HG03378 (cell line): ENCODE data around the gene MYL5.
"Not testable (repeated sequence)": the region's sequence is repeated elsewhere in the genome, so short reads cannot be mapped to it uniquely, and the experiment has no call there.

Experiments used
- ATAC-seq: cut with Tn5 transposase; IDR thresholded peaks from one replicate; pipeline ENCODE4 v1.9.1; 2021; ENCODE audit warnings: mild to moderate bottlenecking, moderate library complexity; ENCODE audit not compliant: unreplicated experiment

The MYL5 gene

DNA sequence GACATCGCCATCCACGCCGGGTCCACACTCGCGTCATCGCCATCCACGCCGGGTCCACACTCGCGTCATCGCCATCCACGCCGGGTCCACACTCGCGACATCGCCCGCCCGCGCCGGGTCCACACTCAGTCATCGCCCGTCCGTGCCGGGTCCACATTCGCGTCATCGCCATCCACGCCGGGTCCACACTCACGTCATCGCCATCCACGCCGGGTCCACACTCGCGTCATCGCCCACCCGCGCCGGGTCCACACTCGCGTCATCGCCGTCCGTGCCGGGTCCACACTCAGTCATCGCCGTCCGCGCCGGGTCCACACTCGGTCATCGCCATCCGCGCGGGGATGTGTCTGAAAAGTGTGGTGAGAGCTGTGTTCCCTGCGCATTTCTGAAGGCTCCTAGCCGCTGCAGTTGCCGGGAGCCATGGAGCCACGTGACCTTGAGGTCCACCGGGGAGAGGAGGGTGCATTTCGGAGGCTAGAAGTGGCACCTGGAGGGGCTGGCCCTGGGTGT is 48.6 kb downstream of the MYL5 start:
- ATAC-seq: no peak

DNA sequence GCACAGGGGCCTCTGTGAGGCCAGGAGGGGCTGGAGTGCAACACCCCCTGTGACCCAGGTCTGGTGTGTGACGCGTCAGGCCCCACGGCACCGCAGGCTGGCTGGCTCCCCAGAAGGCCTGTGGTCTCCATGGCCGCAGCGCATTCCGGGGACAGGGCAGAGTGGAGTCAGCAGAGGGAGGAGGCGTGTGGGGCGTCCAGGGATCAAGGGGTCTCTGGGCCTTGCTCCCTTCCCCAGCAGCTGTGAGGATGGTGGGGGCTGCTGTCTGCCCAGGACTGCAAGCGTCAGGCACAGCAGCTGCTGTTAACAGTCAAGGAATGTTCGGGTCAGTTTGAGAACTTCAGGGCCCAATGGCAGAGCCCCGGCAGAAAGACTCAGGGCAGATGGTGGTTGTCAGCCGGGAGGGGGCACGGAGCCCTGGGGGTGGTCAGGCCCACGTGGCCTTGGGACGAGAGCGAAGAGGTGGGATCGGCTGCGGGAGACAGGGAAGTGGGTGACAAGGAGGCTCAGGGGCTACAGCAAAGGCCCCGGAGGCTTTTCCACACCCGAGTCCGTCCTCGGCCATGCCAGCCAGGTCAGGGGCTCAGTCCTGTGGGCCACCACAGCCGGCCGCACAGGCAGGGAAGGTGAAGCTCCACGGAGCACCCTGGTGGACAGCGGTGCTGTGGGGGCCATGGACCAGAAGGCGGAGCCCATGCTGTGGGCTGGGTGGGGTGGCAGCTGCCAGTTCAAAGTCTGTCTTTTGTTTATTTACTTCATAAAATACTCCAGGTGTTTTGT is 49.6 kb downstream of the MYL5 start:
- no peak for ATAC-seq

DNA sequence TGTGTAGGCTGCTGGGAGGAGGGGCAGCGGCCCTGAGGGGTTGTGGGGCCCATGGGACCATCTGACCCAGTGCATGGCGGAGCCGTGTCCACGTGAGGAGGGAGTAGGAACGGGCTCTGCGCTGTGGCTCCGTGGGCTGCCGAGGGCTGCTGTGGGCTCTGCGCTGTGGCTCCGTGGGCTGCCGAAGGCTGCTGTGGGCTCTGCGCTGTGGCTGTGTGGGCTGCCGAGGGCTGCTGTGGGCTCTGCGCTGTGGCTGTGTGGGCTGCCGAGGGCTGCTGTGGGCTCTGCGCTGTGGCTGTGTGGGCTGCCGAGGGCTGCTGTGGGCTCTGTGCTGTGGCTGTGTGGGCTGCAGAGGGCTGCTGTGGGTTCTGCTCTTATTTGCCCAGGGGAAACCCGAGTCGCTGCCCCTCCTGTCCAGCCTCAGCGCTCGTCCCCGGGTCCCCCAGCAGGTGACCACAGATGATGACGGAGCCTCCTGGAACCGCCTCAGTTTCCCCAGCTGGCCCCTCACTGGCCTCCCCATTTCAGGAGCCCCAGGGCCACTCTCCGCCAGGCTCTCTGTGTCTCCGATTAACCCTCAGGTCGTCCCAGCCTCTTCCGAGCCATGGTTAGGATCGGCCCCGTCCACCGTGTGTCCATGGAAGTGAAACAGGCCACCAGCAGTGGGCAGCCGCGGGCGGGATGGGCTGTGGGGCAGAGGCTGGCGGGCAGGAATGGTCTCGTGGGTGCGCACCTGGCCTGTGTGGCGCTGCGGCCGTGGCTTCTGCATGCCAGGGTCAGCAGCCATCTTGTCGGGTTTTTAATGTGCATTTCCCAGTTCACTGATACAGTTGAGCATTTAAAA is 51.3 kb downstream of the MYL5 start:
- ATAC-seq: no peak

DNA sequence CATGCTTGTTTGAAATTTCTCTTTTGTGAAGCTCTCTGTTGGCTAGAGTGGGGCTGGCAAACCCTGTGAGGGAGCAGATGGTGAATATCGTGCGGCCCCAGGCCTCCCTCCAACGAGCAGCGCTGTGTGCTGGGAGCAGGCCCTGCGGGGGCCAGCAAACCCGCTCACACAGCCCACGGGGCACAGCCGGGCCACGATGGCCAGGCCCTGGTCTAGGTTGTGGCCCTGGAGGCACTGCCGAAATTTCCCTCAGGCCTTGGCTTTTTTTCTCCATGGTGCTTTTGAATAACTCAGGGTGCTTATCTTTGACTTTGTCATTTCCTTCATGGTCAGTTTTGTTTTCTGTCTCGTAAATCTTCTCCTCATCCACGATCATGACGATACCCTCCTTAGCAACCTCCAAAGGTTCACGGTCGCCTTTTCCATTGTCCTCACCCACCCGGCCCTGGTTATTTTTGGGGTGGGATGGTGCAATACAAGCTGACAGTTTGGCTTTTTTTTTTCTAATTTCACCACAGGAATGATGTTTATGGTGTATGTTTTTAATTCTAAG is 52.0 kb downstream of the MYL5 start:
- no peak for ATAC-seq

DNA sequence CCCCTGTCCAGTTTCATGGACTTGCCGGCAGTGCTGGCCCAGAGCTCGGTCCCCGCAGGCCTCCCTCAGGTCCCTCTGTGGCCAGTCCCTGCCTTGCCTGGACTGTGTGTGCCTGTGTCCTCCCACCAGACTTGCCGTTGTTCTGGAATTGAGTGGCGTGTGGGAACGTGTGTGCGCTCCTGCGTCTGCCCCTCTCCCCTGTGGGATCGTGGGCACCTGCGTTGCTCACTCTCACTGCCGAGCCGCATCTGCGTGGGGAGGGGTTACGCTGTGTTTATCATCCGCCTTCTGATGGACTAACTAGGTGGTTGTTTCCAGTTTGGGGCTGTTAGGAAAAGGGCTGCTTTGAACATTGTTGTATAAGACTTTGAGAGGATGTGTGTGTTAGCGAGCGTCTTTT is 52.5 kb downstream of the MYL5 start:
- ATAC-seq: no peak

DNA sequence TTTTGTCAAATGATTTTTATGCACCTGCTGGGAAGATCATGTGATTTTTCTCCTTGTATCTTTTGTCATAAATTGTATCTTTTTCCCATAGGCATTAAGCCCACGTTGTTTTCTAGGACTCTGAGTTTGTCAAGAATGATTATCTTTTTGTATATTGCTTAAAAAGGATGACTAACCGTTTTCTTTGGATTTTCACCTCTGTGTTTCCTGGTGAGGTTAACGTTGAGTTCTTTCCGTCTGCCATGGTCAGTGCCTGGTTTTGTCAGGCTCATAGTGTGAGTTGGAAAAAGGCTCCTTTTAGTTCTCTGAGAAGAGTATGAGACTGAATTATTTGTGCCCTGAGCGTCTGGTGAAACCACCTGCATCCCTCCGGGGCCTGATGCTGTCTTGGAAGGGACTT is 53.2 kb downstream of the MYL5 start:
- no peak for ATAC-seq

DNA sequence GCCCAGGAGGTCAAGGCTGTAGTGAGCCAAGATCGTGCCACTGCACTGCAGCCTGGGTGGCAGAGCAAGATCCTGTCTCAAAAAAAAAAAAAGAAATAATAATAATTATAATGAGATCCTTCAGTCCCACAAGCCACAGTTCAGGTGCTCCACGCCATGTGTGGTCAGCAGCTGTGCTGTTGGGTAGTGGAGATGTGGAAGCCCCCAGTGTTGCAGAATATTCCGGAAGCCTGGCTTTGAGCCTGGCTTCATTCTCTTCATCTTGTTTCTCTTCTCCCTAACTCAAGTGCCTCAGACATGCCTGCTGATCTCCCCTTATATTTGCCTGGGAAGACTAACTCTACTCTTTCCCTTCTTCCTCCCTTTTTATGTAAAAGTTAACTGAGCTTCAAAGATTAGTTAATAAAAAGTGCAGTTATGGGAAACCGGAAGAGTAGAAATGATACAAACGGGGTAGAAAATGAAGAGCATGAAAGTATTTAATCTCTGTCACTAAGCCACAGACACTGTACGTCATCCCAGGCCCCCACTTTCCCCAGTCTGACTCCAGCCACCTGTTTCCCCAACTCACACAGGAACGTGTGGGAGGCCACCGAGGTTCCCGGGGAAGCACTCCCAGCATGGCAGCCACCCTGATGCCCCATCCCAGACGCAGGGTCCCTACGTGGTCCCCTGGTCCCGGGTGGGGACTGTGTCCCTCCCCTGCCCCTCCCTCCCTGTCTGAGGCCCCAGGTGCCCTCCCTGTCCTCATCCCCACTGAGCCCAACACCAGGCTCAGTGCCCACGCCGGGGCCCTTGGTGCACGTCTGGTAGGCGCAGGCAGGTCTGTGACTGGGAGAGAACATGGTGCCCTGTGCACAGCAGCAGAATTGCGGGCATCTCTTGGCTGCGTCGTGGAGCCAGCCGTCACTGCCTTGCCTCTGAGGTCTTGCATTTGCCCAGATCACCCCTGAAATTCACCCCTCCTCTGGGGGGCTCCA is 55.3 kb downstream of the MYL5 start:
- ATAC-seq: no peak

DNA sequence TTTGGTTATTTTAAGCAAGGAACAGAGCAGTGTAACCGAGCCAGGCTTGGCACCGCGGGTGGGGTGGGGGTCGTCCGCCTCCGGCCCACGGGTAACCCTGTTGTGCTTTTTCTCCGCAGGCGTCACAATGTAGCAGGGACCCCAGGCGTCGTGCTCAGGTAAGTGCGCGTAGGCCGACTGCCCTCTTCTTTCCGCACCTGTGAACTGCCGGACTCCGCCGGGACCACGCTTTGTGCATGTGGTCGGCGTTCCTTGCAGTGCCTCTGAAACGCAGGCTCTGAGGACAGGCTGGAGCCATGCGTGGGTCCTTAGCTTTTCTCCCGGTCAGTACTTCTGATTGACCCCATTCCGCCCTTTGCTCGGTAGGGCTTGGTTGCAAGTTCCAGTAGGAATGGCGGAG is 56.2 kb downstream of the MYL5 start:
- no peak for ATAC-seq

DNA sequence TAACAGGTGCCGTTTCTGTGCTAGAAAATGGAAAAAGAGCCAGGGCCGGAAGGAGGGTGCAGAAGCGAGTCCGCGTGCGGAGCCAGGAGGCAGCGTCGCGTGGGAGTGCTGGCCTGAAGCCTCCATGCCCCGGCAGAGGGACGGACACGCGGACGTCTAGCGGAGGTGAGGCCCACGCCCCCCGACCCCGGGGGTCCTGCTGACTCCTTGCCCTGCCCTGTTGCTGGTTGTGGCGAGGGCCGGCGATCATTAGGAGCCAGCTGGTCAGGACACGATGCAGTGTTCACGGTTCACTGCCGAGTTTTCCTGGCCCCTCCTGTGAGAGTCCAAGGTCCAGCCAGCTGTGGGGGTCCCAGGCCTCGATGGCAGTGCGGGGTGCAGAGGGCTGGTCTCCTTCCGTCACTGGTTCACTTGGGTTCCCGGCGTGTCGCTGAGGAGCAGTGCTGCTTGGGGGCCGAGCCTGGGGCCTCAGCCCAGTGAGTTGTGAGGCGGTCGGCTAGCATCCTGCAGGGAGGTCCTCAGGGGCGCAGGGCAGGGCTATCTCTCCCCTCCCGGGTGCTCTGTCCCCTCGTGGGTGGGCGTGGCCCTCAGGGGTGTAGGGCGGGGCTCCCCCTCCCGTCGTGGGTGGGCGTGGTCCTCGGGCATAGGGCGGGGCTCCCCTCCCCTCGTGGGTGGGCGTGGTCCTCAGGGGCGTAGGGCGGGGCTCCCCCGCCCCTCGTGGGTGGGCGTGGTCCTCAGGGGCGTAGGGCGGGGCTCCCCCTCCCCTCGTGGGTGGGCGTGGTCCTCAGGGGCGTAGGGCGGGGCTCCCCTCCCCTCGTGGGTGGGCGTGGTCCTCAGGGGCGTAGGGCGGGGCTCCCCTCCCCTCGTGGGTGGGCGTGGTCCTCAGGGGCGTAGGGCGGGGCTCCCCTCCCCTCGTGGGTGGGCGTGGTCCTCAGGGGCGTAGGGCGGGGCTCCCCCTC is 56.9 kb downstream of the MYL5 start:
- not testable (repeated sequence) for ATAC-seq
